HG03108 (cell line): ENCODE results near the gene GPHA2.
"Not testable (repeated sequence)": the region's sequence is repeated elsewhere in the genome, so short reads cannot be mapped to it uniquely, and the experiment has no call there.

Experiments
- ATAC-seq: cut with Tn5 transposase; IDR thresholded peaks from one replicate; pipeline ENCODE4 v1.9.1; 2021; ENCODE audit warnings: moderate library complexity; ENCODE audit not compliant: unreplicated experiment

GPHA2 gene, protein sequence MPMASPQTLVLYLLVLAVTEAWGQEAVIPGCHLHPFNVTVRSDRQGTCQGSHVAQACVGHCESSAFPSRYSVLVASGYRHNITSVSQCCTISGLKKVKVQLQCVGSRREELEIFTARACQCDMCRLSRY

DNA sequence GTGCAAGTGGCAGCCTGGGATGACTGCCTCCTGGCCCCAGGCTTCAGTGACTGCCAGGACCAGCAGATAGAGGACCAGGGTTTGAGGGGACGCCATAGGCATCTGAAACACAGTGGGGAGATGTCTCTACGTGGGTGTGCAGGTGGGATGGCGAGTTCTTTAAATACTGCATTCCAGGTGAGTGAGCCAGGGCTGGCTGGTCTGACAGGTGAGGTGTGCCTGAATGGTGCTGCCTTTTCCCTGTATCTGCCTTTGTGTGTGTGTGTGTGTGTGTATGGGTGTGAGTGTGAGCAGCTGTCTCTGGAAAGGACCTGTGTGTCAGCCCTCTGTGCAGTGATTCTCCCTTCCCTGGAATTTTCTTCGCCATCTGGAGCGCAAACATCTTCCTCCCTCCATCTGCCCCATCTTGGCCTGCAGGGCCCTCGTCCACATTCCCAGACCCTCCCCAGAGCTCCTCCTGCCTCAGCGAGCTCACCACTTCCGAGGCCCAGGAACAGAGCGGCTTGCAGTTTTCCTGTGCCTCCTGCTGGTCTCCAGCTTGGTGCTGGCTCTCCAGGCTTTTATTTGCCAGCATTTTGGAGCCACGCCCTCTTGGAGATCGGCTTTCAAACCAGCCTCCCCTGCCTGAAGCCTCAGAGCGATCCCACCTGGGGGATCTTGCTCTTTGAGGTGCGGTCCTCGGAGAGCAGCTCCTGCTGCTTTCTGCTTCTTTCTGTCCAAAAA is at the start of gene GPHA2:
GPHA2 (minus strand) TSS at position 535 of the 723 bp plus-strand sequence; CDS start at position 102, 433 bp downstream.
- no peak for ATAC-seq

- ATAC-seq: not testable (repeated sequence)
Measured at GRCh38 chr11:64983339-64983738, 47.6 kb upstream of the GPHA2 start.

DNA sequence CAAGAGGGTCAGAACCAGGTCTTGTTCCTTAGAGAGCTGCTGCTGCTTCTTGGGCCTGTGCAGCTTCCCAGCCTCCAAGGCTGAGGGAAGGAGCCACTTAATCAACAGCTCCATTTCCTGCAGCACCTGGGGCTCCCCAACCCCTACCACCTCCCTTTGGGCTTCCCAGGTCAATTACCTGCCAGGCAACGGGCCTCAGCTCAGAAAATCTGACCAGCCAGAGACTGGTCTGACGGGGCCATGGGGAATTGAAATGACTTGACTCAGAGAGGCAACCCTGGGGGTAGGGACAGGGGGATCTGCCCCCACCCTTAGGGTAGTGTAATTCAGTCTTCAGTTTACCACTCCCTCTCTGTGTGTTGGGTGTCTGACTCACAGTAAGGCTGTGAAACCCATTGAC is 41.0 kb upstream of the GPHA2 start:
- ATAC-seq: no peak

DNA sequence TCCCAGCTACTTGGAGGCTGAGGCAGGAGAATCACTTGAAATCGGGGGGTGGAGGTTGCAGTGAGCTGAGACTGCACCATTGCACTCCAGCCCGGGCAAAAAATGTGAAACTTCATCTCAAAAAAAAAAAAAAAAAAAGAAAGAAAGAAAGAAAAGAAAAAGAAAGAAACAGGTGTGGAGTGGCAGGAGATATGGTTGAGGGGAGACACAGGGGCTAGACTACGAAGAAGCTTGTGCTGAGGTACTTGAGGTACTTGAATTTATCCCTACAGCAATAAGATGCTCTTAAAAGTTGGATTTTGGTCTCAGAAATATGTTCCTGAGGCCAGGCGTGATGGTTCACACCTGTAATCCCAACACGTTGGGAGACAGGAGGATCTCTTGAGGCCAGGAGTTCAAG is 38.4 kb upstream of the GPHA2 start:
- ATAC-seq: no peak

GRCh38 chr11:64971421-64972233 is 35.9 kb upstream of the GPHA2 start, which contains the start of gene MAJIN:
Gene MAJIN (minus strand): TSS chr11:64972108. CDS start chr11:64959405, 12,703 bp downstream.
- ATAC-seq: no peak

- no peak for ATAC-seq
Measured at GRCh38 chr11:64970731-64971151, 35.0 kb upstream of the GPHA2 start.

- ATAC-seq: no peak
Measured at GRCh38 chr11:64969209-64969608, 33.5 kb upstream of the GPHA2 start.

DNA sequence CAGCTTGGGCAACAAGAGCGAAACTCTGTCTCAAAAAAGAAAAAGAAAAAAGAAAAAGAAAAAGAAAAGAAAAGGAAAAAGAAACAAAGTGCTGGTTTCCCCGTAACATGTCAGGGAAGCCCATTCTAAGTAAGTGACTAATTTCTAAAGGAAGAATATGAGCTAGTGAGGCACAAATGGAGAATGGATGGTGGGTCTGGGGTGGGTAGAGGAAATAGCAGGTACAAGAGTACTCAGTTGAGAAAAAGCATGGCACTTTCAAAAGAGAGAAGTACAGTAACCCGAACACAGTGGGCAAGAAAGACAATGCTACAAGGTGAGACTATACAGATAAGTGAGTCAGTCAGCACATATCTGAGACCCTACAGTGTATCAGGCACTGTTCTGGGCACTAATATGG is 31.7 kb upstream of the GPHA2 start:
- no peak for ATAC-seq

DNA sequence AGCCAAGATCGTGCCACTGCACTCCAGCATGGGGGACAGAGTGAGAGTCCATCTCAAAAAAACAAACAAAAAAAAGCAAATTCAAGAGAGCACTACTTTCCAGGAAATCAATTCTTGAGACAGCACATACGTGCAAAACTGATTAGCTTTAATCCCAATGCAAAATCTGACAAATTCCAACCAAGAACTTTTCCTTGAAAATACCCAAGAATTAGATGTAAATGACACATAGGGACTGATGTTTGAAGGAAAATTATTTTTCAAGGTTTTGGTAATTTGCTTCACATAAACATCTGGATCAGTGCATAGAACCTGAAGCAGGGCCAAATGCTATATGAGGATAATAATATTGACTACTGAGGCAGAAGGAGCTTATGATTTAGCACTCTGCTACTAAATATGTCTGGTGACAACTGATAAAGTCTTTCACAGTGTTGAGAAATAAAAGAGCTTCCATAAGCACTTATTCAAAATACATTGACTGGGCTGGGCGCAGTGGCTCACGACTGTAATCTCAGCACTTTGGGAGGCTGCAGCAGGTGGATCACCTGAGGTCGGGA is 27.5 kb upstream of the GPHA2 start:
- ATAC-seq: no peak

GRCh38 chr11:64960719-64961118 is 25.0 kb upstream of the GPHA2 start:
- no peak for ATAC-seq

DNA sequence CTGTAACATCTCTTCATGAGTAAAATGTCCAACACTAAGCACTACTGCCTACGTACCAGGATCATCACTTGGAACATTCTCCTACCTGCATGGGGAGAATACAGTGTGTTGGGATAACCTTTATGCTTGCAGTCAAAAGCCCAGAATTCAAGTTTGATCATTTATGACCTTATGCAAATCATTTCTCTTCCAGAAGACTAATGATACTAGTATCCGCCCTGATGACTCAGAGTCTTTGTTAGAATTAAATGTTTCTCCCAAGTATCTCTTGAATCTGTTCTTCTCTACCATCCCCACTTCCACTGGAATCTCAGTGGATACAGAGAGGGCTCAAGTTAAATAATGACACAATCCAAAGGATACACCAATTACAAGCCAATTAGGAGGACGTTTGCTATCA is 23.8 kb upstream of the GPHA2 start:
- no peak for ATAC-seq

DNA sequence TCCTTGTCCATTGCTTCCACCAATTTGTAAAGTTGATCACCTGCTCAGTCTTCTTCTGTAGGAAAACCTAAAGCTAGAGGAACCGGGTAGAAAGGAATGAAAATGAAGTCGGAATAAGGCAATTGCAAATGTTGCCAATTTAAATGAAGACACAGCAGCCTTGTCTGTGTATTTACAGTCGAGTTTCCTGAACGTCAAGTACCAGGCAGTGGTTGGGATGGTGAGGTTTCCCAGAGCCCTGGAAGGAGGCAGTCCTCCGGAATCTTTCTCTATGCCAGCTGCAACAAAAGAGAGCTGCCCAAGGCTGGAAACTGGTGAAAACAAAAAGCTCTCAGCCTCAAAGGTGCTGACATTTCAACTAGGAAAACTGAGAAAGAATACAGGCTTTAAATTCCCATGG is 18.5 kb upstream of the GPHA2 start:
- ATAC-seq: no peak

GRCh38 chr11:64951529-64951928 is 15.8 kb upstream of the GPHA2 start:
- ATAC-seq: no peak

DNA sequence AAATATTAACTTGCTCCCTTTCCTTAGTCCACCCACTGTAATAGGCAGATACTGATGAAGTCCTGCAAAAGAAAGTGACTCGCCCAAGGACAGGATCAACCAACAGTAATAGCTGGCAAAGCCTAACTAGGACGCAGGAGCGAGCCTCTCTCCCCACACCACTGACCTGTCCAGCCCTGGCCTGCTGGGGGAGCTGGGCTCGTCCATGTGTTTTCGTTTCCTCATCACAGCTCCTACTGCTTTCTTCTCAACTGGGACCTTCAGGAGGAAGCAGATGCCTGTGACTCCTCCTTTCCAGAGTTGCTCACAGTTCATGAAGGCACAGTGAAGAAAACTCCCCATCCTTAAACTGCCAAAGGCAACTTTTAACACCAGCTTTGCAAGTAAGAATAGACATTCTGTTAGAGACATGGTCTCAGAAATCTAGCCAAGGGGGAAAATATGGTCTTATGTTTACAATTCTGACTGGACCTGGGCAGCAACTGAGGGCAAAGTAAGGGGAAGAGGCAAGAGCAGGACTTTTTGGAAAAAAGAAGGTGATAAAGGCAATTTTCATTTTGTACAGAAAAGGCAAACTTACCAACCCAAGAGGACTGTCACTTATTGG is 11.6 kb upstream of the GPHA2 start:
- no peak for ATAC-seq

GRCh38 chr11:64936539-64936938 is 846 bp upstream of the GPHA2 start:
- no peak for ATAC-seq

- ATAC-seq: no peak
Measured at GRCh38 chr11:64934682-64935358, 873 bp downstream of the GPHA2 start.

- no peak for ATAC-seq
Measured at GRCh38 chr11:64933935-64934681, 1.6 kb downstream of the GPHA2 start.

DNA sequence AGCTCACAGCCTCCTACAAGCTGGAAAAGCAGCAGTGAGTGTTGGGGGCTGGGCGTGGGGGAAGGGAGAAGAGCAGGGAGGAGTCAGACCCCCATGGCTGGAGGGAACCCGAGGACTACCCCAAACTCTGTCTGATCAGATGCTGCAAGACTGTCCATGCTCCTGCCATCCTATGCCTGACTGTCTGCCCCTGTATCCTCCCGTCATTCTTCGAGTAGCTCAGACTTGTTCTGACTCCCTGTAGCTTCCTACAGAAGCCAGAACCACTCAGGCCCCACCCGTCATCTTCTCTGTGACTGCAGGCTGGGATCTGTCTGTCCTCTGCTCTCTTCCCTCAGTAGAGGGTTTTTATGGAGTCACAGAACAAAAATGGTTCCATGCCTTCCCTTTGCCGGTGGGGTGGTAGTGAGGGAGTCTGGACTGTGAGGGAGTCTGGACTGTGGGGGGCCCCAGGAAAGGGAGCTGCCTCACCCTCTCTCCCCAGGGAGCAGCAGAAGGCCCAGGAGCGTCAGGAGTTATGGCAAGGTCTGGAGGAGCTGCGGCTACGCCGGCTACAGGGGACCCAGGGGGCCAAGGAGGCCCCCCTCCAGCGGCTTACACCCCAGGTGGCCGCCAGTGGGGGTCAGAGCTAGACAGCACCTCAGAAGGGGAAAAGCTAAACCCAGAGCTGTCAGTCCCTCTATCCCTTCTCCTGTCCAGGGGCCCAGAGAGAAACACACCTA is 2.3 kb downstream of the GPHA2 start:
- ATAC-seq: no peak

DNA sequence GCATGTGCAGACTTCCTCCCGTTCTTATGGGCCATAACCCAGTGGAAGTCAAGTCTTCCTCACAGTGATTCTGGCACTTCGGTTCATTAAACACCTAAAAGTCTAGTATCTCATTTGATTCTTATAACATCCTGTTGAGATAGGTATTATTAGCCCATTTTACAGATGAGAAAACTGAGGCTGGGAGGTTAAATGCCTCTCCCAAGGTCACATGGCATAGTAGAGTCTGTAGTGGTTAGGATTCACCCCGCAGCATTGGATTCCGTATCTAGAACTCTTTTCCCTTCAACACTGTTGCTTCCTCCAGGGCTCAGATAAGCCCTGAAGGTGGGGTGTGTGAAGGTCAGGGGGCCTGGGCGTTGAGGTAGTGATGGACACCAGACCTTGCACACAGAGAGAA is 3.4 kb downstream of the GPHA2 start:
- no peak for ATAC-seq
